ENCODE results near the gene RHBDF2.

DNA sequence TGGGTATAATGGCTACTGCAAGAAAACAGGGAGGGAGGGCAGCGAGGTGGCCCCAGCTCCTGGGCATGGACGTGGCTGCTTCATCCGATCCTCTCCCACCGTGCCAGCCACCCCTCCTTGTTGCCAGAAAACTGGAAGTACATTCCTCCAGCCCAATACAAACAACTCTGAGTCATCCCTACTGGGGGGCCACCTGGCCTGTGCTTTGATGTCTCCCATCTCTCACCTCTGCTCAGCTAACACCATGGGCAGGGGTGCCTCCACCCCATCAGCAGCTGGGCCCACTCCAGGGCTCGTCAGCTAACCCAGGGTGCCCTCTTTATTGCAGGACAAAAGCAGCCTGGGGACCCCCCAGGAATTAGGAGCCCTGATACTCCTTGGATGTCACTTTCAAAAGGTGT is 2.0 kb downstream of the RHBDF2 start:
- TF ChIP-seq TAF1 (IDR thresholded peaks at IDR 0.05; ENCODE audit: borderline replicate concordance, insufficient read depth, low read length) (no peak), POLR2AphosphoS5 (IDR thresholded peaks at IDR 0.05; ENCODE audit: low read depth, low read length) (no peak), SIN3A (IDR thresholded peaks at IDR 0.05; ENCODE audit: borderline replicate concordance, insufficient read depth, low read length) (no peak)
- TF ChIP-seq, protein P1, sequence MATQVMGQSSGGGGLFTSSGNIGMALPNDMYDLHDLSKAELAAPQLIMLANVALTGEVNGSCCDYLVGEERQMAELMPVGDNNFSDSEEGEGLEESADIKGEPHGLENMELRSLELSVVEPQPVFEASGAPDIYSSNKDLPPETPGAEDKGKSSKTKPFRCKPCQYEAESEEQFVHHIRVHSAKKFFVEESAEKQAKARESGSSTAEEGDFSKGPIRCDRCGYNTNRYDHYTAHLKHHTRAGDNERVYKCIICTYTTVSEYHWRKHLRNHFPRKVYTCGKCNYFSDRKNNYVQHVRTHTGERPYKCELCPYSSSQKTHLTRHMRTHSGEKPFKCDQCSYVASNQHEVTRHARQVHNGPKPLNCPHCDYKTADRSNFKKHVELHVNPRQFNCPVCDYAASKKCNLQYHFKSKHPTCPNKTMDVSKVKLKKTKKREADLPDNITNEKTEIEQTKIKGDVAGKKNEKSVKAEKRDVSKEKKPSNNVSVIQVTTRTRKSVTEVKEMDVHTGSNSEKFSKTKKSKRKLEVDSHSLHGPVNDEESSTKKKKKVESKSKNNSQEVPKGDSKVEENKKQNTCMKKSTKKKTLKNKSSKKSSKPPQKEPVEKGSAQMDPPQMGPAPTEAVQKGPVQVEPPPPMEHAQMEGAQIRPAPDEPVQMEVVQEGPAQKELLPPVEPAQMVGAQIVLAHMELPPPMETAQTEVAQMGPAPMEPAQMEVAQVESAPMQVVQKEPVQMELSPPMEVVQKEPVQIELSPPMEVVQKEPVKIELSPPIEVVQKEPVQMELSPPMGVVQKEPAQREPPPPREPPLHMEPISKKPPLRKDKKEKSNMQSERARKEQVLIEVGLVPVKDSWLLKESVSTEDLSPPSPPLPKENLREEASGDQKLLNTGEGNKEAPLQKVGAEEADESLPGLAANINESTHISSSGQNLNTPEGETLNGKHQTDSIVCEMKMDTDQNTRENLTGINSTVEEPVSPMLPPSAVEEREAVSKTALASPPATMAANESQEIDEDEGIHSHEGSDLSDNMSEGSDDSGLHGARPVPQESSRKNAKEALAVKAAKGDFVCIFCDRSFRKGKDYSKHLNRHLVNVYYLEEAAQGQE (IDR thresholded peaks at IDR 0.05; ENCODE audit: insufficient read depth in 1 of 2, low read depth in 2 of 2, low read length in 2 of 2), result no peak
